GM21737 (cell line): ENCODE measurements around the gene TP53TG5.
A peak's percentile ranks its signal among the peaks of the same experiment; 100 is the strongest.
"Not testable (repeated sequence)": the region's sequence is repeated elsewhere in the genome, so short reads cannot be mapped to it uniquely, and the experiment has no call there.

Experiments
- ATAC-seq: cut with Tn5 transposase; IDR thresholded peaks from one replicate; pipeline ENCODE4 v1.9.1; 2021; ENCODE audit warnings: mild to moderate bottlenecking, moderate library complexity; ENCODE audit not compliant: unreplicated experiment

Gene TP53TG5

DNA sequence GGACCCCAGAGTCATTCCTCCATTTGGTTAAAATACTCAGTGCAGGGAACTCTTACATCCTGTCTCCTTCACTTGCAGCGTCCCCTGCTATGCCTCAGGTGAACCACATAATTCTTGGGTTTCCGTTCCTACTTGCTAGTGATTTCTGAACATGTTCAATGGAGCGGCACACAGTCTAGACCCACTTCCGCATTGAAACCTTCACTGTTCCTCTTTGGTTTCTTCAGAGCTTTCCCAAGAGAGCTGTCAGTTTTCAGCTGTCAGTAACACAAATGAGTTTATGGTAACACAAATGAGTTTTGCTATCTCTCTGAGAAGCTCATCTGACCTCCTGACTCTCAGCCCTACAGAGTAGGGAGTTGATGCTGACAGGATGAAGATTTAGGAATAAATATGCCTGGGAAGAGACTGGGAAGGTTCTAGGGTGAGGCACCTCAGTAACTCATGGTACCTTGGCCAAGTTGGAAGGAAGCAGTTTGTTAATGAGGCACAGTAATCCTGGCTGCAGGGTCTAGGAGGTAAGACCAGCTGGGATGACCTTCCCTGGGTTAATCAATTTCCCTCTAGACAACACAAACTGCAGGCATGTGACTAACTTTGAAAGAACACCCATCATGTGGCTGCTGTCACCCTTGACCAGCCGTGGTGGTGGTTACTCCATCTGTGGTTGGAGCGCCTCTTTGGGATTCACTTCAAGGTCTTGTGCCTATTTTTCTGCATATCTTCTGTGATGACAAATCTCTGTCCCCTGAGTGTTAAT, 9.7 kb downstream of the TP53TG5 start:
- ATAC-seq: peak; percentile 76

DNA sequence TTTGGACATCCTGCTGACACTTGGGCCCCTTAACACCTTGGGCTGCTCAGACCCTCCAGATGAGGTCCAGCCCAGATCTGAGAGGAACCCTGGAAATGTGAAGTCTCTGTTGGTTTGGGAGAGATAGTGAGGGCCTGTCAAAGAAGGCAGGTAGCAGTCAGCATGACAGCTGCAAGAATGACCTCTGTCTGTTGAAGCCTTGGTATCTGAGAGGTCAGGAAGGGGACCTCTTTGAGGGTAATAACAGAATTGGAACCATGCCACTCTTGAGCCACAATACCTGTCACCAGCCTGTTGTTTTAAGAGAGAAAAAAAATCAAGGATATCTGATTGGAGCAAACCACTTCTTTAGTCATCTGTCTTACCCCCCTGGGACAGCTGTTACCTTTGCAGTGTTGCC, 11.0 kb downstream of the TP53TG5 start:
- no peak for ATAC-seq

DNA sequence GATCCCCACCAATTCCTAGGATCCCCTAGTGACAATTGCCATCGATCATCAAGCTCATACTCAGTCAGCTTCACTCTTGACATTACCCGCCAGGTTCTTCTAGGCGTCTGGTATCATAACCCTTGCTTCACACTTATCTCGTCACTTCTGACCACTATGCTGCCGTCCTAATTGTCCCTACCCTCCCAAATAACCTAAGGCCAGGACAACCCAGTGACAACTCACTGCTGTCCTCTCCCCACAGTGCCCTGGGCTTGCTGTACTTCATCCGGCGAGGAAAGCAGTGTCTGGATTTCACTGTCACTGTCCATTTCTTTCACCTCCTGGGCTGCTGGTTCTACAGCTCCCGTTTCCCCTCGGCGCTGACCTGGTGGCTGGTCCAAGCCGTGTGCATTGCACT, 11.5 kb downstream of the TP53TG5 start:
- no peak for ATAC-seq

DNA sequence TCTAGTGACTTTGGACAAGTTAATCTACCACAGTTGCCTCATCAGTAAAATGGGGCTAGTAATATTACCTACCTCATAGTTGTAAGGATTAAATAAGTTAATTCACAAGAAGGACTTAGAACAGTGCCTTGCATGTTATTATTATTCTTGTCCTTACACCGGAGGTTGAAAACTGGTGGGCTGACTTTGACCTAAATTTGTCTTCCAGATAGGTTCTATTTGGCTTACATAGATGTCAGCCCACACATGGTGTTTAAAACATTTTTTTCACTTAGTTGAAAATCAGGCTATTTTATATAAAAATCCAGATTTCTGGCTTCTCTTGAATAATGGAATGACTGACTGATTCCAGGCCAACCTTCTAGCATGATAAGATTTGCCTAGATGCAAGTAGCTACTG, 11.9 kb downstream of the TP53TG5 start:
- no peak for ATAC-seq

DNA sequence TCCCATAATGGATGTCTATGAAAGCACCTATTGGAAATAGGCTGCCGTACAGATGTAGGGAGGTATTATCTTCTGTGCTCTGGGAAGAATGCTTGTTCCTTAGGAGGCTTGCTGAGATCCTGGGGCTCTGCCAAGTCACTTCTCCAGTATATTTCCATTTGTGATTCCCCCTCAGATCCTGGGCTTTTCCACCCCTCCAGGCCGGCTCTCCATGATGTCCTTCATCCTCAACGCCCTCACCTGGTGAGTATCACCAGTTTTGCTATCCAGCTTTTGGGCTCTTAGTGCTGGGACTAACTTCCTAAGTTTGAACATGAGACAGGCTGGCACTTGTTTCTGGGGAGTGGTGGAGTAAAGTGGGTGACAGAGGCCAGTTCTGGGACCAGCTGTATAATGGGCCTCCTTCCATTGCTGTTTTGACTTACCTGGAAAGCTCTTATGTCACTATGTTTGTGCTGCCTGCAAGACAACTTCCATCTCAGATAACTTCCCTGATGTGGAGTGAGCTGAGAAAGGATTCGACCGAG, 12.6 kb downstream of the TP53TG5 start:
- no peak for ATAC-seq

DNA sequence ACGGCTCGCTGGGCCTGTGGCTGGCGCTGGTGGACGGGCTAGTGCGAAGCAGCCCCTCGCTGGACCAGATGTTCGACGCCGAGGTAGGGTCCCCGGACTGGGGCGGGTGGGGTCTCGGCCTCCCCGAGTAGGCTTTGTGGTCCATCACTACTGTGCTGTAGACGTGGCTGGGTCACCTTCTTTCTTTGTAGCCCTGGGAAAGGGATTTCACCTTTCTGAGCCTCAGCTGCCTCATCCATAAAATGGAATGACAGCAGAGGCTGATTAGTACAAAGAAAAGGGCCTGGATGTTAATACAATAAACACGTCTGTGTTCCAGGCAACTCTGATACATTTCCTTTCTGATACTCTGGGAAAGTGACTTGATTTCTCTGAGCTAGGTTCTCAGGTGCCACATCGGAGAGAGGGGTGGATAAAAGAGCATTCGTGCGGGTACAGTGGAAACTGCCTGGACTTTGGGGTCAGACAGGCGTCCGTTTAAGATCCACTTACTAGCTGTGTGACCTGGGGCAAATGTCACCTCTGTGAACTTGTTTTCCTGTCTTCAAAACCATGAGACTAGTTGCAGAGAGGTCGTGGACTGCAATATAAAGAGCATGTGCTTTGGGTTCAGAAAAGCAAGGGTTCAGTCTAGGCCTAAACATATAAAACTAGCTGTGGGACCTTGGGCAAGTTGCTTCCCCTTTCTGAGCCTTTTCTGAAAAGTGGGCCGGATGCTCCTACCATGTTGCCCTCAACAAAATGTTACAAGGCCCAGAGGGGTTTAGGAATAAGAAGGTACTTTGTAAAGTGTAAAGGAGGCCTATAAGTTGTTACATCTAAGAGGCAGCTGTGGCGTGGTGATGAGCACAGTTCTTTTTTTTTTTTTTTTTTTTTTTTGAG, 14.3 kb downstream of the TP53TG5 start:
- ATAC-seq: no peak

DNA sequence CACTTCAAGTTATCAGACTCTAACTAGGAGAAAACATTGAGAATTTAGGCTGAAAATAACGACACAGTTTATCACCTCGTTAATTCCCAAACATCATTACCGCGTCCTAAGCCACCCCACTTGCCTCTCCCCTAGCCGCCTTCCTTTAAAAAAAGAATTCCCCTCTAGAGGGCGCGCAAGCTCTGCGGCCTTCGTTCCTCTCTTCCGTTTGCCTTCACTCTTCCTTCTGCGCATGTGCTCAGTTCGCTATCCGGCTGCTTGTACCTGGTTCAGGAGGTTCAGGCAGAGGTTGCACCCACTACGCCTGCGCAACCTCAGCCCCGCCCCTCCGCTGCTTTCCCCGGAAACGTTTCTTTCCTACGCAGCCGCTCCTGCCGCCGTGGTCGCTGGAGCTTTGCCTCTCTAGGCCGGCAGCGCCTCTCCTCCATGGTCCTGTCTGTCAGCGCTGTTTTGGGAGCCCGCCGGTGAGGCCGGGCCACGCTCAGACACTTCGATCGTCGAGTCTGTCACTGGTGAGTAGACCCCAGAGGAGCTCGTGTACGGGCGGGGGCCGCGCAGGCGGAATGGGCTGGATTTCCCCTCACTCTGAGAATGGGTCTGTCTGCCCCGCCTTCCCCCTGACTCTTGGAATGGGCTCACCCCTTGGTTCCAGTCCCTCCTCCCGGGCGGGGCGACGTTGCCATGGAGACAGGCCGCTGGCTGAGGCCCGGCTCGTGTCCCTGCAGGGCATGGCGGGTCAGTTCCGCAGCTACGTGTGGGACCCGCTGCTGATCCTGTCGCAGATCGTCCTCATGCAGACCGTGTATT, 15.1 kb downstream of the TP53TG5 start, which contains the start of gene SYS1:
Gene SYS1, plus strand, starts transcription at position 353 of the 807 bp plus-strand sequence. Its CDS starts 376 bp downstream, at position 729.
- ATAC-seq: peak; percentile 82

DNA sequence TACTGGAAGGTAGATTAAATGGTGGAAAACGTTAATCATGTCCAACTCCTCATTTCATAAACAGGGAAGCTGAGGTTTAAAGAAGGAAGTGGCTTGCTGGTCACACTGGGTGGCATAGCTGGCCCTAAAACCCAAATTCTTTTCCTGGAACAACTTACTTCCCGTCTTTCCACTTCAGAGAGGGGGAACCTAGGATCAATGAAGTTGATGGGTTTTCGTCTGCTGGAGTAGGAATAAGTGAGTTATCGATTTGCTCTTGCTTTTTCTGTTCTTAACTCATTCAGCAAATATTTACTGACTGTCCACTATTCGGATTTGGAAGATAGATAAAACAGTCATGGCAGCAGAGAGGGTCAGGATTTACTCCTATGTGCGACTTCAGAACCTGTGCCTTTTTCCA, 16.3 kb downstream of the TP53TG5 start:
- ATAC-seq: no peak

DNA sequence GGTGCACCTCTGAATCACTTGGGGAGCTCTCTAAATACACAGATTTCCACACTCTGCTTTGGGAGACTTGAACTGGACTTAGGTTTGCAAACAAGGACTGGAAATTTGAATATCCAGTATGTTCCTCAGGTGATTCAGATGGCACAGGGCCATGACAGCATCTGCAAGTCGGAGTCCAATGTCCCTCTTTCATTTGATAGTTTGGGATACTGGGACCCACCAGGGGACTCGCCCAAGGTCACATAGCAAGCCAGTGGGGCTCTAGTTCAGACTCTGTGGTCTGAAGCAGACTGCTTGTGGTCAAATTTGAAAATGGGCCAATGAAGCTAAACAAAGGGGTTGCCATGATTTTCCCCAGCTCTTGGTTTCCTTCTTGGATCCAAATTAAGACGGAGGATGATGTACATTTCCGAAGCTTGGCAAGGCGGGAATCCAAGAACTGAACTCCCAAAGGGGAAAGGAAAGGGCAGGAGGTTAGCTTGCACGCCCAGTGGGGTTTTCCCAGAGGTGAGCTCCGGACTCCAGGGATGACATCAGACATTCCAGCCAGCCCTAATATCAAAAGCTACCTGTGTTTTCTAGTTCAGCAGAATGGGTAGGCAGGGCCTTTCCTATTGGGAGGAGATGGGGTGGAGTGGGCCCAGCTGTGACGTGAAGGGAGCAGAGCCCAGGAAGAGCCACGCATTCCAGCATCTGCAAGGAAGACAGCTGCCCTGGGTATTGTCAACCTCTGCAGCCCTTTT, 18.5 kb downstream of the TP53TG5 start:
- ATAC-seq: no peak

DNA sequence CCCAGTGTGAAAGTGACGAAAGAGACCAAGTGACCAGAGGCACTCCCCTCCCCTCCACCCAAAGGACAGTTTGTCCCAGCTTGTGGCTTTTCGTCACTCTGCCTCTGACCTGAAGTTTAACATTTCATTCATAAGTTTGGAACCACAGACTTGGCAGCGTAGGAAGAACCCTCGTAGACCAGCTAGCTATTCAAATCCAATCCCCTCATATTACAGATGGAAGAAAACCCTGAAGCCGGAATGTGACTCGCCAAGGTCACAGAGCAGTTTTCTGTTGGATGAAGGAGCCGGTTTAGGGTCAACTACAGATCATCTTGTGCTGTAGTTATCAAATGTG, 19.1 kb downstream of the TP53TG5 start:
- ATAC-seq: no peak

DNA sequence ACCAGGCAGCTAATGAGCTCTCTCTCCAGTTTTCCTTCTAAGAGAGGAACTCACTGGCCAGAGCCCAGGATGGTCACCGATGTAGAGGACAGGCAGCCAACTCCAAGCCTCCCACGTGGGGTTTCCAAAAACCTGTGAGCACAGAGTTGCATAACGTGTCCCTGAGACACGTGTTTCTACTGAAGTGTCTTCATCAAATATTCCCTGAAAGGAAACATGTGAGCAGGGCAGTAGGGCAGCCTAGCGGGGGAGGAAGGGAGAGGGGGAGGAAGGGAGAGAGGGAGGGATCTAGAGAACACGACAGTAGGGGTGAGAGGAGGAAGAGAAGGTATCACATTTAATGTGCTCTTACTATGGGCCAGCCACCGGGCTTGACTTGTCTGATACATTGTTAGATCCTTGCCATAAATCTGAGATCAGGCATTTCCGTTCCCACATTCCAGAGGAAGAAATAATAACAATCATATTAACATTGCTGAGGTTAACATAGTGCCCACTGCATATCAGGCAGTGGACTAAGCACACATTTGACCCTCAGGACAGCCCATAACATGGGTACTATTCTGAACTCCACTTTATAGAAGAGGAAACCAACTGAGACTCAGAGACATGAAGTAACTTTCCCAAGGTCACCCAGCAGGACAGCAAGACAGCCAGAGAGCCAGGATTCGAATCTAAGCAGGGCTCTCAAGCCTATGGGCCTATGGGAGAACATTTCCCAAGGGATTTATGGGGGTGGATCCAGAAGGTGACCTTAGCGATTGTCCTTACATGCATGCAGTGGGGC, 19.6 kb downstream of the TP53TG5 start:
- ATAC-seq: no peak

DNA sequence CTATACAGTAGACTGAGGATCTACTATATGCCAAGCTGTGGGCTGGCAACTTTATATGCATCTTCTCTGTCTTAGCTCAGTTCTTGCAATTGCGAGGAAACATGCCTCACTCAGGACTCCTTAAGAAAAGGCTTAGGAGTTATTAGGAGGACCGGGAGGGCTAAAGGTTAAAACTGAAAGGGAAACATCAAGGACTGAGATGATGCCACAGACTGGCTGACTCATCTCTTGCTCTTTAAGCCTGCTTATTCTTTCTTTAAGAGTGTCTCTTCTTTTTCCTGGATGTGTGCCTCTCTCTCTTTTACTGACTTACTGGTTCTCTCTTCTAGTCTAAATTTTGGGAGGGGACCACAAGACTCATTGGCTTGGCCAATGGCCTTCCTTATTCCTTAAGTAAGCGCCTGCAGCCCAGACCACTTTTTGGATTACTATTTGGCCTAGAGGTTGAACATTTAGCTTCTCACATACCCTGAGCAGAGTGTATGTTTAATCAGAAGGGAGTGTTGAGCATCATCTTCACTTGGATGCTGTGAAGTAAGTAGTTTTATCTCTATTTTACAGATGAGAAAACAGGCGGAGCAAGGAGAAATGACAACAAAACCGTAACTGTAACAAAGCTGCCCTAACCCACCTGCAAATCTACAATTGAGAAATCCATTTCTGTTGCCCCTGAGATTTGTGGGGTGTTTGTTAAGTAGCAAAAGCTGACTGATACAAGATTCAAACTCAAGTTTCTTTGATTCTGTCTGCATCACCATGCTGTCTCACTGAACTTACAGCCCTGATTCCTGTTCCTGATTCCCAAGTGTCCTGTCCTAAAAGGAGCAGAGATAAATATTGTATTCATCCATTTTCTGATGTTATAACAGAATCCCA, 22.7 kb downstream of the TP53TG5 start:
- ATAC-seq: no peak

DNA sequence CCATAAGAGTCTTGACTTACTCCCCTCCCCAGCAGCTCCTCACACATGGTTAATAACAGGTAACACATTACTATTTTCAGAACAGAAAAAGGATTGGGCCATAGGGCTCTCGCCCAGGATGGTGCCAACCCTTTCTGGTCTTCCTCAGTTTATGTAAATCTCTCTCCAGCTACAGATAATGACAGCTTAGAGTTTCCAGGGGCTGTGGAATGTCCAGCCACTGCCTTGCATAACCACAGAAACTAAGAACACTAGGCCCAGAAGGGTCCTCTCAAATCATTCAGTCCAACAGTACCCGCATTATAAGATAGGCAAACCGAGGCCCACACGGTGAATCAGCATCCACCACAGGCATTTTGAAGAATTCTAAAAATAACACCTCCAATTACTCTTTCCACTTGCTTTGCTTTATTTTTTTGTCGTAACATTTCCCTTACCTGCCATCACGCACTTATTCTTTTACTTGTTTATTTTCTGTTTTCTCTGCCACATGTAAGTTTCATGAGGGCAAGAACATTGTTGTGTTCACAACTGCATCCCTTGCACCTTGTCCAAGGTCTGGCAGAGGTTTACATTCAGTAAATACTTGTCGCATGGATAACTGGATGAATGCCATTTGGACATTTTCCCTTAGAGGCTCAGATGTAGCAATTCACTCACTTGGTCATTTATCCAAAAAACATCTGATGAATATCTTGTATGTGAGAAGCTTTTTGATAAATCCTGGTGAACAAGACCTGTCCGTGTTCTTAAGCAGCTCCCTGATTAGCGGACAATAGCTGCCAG, 23.5 kb downstream of the TP53TG5 start:
- ATAC-seq: no peak

DNA sequence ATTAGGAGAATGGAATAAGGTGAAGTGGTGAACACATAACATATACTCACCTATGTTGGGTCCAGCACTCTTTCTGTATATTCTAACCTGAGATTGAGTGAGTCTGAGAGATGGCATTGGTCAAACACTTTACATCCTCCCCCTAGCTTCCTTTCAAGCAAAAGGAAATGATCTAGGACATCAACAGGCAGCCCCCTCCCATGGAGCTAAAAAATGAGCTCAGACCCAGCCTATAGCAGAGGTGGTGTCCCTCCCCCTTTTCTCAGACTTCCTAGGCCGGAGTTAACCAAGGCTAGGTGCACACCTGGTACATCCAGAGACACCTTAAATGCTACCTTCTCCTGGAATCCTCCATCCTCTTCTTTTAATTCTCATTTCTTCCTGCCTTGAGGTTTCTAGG, 24.4 kb downstream of the TP53TG5 start:
- ATAC-seq: no peak

DNA sequence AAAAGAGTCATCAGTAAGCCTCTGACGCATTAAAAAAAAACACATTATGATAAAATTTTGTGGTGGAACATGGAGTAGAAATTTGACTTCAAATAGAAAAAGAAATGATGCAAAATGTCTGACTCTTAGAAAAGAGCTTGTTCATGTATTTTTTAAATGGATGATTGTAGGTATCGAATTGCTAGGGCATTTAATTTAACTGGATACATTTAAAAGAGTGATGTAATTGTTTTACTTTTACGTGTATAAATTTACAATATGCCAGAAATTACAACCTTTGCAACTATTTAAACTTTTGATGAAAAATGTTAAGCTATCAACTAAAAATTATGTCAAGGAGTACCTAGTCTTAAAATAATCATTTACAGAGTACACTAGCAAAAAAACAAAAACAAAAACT, 25.4 kb downstream of the TP53TG5 start:
- ATAC-seq: no peak

DNA sequence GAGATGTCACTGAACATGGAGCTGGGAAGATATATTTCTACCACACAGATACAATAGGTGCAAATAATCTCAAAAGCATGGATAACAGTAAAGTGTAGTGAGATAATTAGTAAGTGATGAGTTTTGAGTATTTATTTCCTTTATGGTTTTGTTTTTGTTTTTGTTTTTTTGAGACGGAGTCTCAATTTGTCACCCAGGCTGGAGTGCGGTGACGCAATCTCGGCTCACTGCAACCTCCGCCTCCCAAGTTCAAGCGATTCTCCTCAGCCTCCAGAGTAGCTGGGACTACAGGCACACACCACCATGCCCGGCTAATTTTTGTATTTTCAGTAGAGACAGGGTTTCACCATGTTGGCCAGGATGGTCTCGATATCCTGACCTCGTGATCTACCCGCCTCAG, 27.3 kb downstream of the TP53TG5 start:
- ATAC-seq: not testable (repeated sequence)

DNA sequence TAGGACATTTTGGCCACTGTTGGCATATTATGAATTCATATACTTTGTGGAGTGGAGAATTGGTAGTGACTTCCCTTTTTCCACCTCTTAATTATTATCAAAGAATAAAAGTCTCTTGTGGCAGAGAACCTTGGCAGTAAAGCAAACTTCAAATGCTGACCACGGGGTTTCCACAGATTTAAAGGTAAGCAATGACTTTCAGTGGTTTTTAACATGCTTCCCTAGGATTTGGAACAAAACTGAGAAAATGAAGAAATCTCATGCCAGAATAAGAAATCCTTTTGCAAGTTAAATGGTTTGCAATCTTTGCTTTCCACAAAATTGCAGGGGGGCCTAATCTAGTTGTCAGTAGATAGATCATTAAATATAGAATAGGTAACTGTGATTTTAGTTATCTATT, 27.9 kb downstream of the TP53TG5 start:
- ATAC-seq: no peak
